NCI-H1417 treated with DMSO at 0.1 percent for 48 hours (cell line): Measurements from ENCODE around the gene PPP1R9B.

Experiments used
- DNase-seq: peaks from one replicate; lab custom pipeline; 2025; lab: John Stamatoyannopoulos, UW

Gene PPP1R9B

DNA sequence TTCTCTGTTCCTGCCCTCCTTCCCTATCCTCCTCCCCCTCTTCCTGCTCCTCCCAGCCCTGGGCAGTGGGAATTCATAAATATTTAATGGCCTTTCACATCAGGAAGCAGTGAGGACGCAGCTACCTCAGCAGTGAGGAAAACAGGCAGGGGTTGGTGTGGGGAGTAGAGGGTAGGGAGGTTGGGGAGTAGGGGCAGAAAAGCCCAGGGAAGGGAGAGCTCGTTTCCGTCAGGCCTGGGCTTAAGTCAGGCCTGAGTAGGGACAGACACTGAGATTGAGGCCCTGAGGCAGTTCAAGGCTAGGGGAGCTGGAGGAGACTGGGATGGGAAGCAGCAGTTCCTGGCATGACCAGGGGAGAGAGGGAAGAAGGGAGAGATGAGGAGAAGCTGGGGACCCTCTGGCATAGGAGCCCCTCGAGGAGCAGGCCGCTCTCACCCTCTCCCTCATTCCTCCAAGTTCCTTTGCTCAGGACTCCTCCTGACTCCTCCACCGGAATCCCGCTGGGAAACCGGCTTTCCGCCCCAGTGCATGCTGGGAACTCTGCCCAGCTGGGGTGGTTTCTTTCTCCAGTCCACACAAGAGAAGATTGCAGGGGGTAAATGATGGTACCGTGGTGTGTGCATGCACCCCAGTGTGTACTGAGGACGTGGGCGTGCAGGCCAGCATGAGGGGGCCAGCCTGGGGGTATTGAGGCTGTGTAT is 26.7 kb downstream of the PPP1R9B start:
- no peak for DNase-seq

DNA sequence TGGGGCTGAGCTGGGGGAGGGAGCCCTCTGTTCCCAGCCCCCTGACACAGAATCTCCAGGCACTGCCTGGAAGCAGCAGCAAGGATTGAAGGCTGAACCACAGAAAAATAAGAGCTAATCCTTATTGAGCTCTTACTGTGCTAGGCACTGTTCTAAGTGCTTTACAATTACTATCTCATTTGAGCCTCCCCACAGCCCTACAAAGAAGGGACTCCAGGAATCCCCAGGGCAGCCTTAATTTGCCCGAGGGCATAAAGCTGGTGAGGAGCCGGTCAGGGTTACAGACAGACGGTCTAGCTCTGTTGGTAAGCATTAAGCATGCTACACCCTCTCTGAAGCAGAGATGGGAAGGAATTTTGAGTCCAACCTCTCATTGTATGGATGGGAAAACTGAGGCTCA is 27.5 kb downstream of the PPP1R9B start:
- no peak for DNase-seq

DNA sequence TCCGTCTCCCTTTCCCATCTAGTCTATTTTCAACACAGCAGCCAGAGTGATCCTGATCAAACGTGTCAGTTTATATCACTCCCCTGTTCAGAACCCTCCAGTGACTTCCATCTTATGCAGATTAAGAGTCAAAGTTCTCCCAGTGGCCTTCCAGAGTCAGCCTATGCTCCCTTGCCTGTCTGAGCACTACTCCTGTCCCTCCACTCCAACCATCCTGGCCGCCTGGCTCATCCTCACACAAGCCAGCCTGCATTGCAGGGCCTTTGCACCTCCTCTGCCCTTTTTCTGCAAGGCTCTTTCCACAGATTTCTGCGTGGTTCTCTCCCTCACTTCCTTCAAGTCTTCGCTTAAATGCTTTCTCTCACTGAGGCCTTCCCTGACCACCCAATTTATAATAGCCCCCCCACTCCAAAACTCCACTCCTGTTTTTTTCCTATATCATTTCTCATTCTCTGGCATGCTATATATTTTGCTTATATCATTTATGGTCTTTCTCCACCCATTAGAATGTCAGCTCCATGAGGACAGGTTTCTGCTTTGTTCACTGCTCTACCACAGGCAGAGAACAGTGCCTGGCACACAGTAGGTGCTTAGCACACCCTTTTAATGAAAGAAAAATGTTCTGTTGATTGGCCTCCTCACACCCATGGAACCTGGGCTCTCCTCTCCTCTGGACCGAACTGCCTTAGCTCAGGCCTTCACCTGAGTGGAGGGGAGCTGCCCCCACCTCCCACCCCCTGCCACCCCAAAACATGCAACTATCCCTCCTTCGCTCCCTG is 29.8 kb downstream of the PPP1R9B start:
- DNase-seq: no peak

DNA sequence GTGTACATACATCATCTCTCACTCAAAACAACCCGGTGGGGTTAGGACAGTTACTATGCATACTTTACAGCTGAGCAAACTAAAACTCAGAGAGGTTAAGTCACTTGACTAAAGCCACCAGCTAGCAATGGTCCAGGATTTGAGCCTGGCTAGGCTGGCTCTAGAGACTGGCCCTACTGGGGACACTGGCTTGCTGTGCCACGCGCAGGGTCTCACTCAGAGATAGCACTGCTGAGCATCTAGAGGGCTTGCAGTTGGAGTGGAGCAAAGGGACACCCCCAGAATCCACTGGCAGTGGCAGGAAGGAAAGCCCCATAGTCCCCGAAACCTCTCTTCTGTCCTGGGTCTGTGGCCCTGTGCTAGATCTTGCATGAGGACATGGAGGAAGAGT is 31.7 kb downstream of the PPP1R9B start:
- DNase-seq: no peak

DNA sequence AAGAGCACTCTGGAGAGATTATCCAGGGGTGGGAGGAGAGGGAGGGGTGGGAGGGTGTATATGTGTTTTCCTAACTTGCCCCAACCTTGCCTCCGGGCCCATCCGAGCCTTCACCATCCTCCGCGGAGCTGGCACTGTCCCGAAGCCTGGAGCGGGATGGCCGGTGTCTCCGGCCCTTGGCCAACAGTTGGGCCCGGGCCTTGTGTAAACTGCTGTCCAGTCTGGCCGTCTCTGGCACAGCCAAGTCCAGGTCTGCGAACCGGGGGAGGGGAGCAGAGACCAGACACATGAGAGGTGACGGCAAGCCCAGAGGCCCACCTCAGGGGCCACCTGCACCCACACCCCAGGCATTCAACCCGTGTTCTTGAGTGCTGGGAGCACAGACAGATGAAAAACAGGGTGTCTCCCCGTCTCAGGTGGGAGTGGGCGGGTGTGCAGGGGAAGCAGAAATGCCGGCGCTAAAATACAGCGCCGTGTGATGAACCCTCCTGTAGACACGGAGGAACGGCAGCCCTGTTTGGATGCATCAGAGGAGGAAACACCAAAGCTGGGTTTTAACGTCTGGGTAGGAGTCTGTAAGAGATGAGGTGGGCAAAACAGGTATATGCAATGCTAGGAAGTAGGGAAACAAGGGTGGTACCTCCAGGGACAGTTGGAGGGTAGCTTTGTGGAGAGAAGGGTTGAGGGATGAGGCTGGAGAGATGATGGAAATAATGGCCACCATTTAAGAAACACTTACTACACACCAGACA is 32.2 kb downstream of the PPP1R9B start:
- no peak for DNase-seq

DNA sequence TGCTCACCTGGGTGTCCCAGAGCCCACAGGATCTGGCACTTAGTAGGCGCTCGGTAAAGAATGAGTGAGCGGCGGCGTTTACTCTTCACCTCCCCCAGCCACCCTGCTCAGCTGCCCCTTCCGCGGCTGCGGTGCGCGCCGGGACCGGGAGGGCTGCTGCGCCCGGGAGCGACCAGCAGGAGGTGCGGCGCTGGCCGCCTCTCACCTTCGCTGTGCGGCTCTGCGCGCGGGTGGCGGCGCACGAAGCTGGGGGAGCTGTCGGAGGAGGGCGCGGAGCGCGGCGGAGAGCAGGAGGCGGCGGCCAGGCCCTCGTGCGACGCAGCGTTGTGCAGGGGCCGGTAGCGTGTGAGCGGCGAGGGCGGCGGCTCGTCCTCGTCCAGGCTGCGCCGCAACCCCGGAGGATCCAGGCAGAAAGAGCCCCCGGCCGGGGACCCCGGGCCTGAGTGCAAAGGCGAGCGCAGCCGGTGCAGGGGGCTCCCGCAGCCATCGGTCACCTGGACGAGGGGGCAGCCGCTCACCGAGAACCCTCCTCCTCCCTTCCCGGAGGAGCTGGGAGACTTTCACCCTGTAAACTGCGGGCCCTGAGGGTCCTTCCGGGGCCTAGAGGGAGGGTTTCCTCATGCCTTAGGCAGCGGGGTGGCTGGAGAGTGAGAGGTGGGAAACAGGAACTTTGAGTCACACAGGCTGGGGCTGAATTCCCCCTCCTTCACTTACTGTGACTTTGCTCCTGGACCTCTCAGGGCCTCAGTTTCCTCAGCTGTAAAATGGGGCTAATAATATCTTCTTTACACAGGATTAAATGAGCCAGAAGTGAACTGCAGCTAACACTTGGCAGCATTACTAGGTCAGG is 33.0 kb downstream of the PPP1R9B start:
- no peak for DNase-seq

DNA sequence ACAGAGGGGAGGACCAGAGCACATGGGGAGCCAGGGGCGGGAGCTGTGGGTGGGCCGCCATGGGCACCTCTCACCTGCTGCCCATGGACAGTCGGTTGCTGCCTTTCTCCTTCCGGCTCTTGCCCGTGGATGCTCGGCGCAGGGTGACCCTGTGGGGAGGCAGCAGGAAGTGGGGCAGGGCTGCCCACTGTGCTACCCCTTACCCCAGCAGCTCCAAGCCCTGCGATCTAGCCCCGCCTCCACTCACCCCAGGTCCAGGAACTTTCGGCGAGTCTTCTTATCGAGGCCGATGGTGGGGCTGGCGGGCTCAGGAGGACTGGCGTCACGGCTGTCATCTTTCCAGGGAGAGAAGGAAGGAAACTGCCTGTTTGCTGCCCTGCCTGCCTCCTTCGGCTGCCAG is 34.7 kb downstream of the PPP1R9B start:
- DNase-seq: no peak

DNA sequence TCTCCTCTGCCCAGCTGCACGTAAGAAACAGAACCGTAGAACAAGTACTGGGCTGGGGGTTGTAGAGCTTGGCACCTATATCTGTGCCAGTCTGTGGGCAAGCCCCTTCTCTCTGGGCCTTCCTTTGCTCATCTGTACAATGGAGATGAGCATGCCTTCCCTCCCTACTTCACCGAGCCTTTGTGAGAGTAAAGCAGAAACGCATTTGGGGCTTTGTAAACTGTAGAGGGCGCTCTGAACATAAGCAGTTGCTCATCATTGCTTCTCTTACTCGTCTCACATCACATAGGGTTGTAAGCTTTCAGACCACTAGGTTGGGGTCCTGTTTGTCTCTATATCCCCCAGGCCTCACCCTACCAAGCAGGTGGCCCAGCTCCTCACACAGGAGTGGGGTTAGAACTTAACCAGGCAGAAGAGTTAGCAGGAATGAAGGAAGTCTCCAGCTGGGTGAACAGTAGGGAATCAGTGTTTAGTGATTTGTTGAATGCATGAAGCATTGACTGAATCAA is 35.6 kb downstream of the PPP1R9B start:
- DNase-seq: no peak

DNA sequence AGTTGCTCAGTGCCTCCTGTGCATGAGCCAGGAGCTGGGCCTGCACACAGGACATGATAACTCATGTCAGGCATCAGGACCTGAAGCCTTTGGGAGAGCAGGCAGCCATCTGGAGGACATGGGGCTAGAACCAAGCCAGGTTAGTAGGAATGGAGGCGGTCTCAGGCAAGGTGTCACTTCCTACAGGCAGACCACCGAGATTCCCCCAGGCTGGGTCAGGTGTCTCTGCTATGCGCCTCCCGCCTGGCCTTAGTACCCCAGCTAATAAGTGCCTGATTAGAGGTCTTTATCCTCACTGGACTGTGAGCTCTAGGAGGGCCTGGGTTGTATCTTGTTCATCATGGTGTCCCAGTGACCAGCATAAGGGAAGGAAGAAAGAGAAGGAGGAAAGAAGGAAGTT is 36.1 kb downstream of the PPP1R9B start:
- no peak for DNase-seq

DNA sequence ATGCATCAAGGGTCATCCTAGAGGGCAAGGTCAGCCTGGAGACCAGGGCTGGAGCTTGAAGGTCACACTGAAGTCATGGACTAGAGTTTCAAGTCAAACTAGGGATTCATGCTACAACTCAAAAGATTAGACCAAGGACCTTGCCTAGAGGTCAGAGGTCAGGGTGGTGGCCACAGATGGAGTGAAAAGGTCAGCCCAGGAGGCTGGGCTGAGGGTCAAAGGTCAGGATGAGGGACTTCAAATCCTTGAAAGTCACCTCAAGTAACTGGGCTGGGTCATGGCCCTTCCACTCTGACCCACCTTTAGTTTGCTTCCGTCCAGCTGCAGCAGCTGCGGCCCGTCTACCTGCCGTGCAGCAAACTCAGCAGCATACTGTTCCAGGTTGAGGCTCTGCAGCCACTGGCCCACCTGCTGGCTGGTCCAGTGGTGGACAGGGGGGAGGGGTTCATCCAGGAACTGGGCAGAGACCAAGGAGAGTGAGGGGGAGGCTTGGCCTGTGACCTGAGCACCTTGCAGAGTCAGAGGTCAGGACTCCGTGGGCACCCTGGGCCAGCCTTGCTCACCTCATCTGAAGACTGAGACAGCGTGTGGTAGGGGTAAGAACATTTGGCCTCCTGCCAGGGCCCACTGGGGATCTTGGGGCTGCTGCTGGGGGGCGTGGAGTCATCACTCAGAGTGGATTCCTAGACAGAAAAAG is 36.7 kb downstream of the PPP1R9B start:
- no peak for DNase-seq

DNA sequence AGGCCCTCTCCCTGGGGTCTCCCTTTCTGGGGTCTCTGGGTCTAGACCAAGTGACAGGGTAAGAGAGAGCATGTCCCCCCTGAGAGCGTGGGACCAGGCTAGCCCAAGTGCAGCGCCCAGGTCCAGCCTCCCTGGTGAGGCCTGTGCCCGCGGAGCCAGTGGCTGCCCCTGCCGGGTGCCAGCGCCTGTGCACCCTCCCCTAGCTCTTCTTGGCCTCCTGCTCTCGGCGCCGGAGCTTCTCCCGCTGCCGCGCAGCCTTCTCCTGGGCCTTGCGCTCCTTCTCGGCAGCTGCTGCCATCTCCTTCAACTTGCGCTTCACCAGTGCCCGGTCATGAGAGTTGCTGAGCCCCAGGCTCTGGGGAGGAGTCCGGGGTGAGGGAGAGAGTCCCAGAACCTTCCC is 37.8 kb downstream of the PPP1R9B start:
- no peak for DNase-seq

DNA sequence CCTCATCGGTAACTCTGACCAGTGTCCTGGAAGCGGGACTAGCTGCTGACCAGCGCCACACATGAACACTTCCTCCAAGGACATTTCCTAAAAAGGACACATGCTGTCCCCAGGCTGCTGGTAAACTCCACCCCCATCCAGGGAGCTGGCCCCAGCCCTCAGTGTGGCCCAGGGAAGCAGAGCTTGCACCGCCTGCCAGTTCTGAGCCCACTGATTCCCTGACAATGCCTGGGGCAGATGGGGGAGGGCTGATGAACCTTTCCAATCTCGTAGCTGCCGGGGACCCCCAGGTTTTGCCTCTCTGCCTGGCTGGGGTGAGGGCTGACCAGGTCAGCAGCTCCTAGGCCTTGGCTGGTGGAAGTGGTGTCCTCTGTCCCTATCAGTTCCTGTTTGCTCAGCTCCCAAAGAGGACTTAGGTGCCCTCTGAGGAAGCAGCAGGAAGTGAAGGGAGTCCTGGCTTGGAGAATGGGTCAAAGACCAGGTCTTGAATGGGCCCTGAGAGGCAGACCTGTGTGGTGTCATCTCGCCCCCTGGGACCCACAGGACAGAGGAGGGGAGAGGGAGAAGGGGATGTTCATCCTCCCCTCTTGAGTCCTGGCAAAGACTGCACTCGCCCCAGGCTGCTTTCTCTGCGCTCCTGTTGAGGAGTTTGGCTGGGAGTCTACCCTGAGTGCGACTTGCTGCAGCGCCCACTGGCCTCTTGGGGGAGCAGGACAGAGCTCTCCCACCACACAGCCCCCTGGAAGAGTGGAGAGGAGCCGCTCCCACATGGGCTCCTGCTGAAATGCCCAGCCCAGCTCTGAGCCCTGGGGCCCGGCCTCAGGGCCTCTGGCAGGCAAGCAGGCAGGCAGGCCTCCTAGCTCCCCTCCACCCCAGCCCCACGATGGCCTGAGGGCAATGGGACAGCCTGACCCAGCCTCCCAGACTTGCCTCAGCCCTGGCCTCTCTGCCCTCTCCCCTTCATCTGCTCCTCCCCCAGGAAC is 38.5 kb downstream of the PPP1R9B start:
- DNase-seq: no peak

DNA sequence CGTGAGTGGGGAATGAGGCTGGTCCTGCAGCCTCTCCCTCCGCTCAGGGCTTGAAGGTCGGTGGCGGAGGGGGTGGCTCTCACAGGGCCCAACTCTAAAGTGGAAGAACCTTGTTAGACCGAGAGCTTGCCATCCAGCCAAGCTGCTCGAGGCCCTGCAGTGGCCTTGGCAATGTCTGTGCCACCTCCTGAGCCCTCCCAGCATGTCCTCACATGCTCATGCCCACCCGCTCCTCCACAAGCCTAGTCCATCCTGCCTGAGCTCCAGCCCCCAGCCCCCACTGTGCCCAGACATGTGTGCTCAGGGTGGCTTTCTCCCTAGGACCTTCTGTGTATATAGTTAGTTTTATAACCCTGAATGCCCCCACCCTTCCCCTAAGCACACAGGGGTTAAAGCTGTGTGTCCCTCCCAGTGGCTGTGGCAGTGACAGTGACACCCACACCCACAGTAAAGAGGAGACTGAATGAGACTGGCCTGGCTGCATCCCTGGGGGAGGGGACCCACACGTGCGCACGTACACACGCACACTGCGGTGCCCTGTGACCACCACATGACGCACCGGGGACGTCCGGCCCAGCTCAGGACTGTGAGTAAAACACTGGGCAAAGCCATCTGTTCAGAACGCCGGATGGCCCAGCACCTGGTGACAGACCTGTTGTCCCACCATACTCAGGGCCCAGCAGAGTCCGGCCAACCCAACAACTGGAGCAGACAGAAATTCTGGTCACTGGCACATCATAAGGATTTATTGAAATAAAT is 39.7 kb downstream of the PPP1R9B start:
- DNase-seq: no peak

DNA sequence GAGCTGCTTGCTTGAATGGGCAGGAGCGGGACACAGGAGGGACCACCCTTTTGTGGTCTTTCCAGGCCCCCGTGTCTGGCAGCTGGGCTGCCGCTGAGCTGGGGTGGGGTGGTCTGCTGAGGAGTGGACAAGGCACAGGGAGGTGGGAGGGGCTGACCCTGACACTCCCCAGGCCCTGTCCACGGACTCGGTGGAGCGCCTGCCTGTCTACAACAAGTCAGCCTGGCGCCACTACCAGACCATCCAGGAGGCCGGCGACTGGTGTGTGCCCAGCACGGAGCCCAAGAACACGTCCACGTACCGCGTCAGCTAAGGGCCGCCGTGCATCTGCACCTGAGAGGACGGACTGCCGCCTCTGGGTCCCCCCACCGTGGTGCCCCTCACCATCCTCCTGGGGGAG is 40.7 kb downstream of the PPP1R9B start:
- no peak for DNase-seq

DNA sequence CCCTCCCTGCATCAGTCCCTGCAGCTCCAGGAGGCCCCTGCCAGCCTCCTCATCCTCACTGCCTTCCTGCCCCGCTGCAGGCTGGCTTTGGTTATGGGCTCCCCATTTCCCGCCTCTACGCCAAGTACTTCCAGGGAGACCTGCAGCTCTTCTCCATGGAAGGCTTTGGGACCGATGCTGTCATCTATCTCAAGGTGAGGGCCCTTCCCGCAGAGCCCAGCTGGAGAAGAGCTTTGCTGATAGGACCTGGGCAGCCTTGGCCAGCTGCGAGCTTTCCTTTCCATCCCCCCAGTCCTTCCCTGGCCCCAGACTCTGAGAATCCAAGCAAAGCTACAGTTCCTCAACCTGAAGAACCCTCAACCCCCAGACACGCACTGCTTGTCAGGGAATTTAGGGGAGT is 41.3 kb downstream of the PPP1R9B start:
- no peak for DNase-seq

DNA sequence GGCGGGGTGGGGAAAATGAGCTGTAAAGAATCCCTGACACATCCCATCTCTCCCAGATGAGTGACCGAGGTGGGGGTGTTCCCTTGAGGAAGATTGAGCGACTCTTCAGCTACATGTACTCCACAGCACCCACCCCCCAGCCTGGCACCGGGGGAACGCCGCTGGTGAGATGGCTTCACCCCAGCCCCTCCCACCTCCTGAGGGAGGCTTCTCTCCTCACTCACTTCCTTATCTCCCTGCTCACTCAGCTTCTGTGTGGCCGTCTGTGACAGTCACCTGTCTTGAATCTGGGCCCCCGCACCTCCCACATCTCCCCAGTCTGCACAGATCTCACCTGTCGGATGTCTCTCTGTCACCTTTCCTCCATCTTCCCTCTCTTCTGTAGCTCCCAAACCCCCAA is 41.9 kb downstream of the PPP1R9B start:
- no peak for DNase-seq

DNA sequence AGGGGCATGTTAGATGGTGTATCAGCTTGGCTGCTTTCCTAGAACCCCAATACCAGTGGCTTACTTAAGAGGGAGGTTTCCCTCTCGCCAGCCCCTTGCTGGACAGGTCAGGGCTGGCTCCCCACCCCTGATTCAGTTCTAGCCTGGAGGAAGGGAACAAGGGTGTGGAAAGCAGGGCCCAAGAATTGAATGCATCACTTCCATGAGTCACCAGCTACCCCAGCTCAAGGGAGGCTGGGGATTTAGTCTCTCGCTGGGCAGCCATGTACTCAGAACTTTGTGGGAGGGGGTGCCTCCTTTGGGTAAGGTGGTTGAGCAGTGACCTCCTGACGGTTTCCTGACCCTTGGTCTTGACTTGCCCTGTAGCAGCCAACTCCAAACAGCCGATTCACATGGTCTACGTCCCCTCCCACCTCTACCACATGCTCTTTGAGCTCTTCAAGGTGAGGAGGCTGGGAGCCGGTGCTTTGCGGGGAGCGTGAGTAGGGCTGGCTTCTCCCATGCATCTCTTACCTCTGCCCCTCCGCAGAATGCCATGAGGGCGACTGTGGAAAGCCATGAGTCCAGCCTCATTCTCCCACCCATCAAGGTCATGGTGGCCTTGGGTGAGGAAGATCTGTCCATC is 42.6 kb downstream of the PPP1R9B start:
- DNase-seq: no peak

DNA sequence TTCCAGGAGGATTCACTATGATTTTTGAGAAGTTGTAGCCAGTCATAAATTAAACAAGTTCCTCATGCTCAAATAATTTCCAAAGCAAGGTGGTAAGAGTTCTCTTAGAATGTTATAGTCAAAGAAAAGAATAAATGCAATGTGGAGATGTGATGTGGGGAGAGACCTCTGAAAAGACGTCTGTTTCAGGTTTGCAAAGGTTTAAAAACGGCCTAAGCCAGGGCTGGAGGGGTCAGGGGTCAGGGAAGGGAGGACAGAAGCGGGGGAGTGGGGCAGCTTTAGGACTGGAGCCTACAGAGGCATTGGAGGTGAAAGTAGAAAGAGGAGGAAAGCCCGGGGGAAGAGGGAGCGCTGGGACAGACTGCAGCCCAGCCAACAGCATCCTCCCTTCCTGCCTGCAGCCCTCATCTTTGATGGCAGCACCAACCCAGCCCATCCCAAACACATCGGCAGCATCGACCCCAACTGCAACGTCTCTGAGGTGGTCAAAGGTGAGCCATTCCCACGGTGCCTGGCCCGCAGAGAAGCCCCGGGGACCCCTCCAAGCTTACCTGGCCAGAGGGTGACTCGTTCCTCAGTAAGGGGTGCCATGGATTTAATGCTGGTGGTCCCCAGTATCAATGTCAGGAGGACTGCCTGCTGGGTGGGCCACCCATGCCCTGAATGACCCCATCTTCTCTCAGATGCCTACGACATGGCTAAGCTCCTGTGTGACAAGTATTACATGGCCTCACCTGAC is 43.9 kb downstream of the PPP1R9B start:
- no peak for DNase-seq
